Left renal pelvis (tissue), 4 donors: Measurements from ENCODE around the gene CHPF. TPM values are rescaled to one million over a fixed set of nuclear protein-coding genes. Genes with fewer than 3 reads are reported as not detected.
A peak's percentile ranks its signal among the peaks of the same experiment; 100 is the strongest.

Experiments
- DNase-seq, 4 donors: peaks; one replicate each; pipeline ENCODE4 v3.0.0-alpha.2; 2013; ENCODE audit warnings: low read depth in 4 of 4, low spot score in 3 of 4
- polyA plus RNA-seq, 4 donors: library from polyadenylated mRNA; unstranded; fragments of 120-200 nt; gene quantifications; one replicate each; pipeline ENCODE4 v1.2.1, GENCODE V29; 2013; ENCODE audit not compliant: insufficient read length in 4 of 4

CHPF gene, protein sequence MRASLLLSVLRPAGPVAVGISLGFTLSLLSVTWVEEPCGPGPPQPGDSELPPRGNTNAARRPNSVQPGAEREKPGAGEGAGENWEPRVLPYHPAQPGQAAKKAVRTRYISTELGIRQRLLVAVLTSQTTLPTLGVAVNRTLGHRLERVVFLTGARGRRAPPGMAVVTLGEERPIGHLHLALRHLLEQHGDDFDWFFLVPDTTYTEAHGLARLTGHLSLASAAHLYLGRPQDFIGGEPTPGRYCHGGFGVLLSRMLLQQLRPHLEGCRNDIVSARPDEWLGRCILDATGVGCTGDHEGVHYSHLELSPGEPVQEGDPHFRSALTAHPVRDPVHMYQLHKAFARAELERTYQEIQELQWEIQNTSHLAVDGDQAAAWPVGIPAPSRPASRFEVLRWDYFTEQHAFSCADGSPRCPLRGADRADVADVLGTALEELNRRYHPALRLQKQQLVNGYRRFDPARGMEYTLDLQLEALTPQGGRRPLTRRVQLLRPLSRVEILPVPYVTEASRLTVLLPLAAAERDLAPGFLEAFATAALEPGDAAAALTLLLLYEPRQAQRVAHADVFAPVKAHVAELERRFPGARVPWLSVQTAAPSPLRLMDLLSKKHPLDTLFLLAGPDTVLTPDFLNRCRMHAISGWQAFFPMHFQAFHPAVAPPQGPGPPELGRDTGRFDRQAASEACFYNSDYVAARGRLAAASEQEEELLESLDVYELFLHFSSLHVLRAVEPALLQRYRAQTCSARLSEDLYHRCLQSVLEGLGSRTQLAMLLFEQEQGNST
- 10 to 100 TPM; 27.4 to 75.8 (median 33.2) TPM for polyA plus RNA-seq

DNA sequence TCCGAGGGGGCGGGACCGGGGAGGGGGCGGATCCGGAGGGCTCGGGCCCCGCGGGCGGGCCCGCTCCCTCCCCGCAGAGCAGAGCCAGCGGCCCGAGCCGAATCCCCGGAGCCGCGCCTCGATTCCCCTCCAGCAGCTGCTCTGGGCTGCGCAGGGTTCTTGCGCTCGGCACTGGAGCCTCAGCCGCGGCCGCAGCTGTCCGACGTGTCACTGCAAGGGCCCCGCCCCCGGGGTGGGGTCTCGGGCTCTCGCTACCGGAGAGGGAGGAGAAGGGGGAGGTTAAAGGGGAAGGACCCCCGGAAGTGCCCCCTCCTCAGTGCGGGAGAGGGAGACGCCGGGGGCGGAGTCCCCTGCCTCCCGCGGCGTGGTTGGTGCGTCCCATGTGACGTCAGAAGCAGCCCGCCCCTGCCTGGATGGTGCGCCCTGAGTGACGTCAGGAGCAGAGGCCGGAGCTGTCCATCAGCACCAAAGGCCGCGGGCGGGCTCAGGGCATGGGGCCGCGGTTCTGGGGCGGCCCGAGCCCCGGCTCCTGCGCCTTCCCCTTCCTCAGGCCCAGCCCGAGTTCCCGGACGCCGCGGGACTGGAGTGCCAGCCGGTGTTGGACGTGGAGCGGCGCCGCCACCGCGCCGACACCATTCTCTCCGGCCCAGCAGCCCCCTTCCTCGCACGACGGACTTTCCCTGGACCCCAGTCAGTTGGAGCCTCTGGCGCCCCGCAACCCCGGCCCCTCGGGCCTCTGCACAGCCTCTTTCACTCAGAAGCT is at the start of gene CHPF, which contains the start of gene TMEM198:
CHPF (minus strand) TSS at position 214 of the 763 bp plus-strand sequence. CDS start 271 bp downstream, outside the sequence.
TMEM198 (plus strand) TSS at position 433 of the 763 bp plus-strand sequence. CDS start 700 bp downstream, outside the sequence.
- peak; percentile 94 to 98 (median 98) for DNase-seq

DNA sequence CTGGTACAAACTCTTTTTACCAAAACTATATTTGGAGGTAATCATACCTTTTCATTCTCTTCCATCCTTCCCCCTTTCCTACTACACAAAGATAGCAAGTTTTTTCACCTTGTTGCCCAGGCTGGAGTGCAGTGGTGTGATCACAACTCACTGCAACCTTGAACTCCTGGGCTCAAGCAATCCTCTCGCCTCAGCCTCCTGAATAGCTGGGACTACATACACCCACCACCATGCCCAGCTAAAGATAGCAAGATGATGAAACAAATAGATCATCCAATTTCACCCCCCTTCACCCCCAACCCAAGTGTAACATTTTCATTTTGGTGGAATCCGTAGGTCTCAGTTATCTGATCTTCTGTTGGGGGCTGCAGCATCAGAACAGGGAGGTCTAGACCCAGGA is 49.5 kb upstream of the CHPF start:
- no peak for DNase-seq

DNA sequence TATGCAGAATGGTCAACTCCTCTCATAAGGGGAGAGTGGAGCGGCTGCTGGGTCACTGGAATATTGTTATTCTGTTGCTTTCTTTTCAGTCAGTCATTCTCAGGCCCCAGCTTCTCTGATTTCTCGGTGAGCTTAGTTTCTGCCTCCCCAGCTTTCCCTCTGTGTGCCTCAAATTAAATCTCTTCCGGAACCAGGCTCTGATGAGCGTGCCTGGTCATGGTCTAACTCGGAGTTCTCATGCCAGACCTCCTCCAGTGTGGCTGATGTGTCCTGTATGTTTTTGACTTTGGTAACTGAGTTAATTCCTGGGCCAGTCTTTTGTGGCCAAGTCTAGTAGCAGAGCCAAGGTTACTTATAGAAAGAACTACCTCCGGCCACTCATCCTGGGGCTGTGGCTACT is 49.1 kb upstream of the CHPF start:
- no peak for DNase-seq

DNA sequence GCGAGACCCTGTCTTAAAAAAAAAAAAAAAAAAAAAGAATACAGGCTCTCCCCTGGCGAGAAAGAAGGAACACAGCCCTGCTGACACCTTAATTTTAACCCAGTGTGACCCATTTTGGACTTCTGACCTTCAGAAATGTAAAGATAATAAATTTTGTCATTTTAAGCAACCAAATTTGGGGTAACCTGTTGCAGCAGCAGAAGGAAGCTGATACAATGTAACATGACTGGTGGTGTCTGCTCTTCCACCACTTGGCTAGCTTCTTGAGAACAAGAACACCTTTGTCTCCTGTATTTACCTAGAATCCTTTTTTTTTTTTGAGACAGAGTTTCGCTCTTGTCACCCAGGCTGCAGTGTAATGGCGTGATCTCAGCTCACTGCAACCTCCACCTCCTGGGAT is 47.5 kb upstream of the CHPF start:
- no peak for DNase-seq

DNA sequence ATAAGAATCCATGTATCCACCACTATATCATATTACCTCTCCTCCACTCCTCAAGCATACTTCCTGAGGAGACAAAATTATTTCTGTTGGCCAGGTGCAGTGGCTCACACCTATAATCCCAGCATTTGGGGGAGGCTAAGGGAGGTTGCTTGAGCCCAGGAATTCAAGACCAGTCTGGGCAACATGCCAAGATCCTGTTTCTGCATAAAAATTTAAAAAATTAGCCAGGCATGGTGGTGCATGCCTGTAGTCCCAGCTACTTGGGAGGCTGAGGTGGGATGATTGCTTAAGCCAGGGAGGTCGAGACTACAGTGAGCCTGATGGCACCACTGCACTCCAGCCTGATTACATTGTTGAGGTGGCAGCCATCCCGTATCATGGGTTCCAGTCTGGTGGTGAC is 37.7 kb upstream of the CHPF start:
- no peak for DNase-seq

DNA sequence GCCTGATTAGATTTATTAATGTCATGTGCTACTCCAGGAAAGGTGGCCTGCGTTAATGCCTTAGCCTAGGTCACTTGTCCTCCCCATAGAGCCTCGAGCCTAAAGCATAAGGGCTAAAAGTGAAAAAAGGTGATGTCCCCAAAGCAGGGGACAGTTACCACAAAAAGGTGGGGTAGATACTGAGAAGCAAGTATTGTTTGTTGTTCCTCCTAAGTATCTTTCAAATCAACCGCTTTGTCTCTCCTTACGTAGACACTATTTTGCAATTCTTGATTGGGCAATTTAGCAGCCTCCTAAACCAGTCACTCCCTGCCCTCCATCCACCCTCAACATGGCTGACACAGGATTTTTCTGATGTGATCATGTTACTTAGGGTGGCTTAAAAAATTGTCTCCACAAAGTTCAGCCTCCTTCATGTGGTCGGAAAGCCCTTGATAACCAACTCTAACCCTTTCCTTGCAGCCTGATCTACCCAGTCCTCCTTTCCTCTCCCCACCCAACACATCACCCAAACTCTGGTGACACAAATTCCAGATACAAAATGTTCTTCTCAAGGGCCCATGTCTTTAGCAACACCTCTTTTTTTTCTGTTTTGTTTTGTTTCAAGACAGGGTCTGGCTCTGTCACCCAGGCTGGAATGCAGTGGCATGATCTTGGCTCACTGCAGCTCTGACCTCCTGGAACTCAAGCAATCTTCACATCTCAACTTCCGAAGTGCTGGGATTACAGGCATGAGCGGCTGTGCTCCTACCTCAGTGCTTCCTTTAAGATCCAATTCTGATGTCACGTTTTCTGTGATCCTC is 35.4 kb upstream of the CHPF start:
- DNase-seq = no peak

DNA sequence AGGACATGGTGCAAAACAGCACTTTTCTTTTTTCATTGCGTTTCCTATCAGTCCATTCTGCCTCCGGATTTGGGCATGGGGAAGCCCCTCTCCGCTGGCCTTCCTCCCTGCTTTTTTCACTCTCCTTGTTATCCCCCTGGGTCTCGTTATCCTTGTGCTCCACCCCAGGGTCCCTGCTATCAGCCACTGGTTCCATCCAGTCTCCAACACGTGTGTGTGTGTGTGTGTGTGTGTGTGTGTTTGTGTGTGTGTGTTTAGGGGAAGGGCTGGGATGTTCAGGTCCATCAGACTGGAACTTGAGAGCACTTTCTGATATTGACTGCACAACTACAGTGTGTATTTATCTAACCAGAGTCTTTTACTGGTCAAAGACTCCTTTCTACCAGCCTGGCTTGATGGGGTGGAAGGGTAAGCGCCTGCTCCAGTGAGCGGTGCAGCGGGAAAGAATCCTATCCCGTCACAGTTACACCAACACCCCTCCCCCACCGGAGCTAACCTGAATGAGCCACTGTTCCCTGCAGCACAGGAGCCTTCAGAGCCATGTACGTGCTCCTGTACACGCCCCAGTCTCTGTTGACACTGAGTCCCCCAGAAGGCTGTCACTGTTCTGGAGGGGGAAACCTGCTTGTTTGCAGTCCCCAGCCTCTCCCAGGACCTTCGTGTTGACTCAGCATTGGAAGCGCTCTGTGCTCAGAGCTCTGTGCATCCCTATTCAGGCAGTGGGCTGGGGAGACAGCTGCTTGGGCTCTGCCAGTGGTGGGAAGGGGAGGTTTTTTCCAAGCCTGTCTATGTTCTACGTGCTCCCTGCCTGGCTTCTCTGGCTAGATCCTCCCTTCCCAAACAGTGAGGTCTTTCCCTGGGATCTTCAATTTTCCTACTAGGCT is 33.1 kb upstream of the CHPF start:
- no peak for DNase-seq

DNA sequence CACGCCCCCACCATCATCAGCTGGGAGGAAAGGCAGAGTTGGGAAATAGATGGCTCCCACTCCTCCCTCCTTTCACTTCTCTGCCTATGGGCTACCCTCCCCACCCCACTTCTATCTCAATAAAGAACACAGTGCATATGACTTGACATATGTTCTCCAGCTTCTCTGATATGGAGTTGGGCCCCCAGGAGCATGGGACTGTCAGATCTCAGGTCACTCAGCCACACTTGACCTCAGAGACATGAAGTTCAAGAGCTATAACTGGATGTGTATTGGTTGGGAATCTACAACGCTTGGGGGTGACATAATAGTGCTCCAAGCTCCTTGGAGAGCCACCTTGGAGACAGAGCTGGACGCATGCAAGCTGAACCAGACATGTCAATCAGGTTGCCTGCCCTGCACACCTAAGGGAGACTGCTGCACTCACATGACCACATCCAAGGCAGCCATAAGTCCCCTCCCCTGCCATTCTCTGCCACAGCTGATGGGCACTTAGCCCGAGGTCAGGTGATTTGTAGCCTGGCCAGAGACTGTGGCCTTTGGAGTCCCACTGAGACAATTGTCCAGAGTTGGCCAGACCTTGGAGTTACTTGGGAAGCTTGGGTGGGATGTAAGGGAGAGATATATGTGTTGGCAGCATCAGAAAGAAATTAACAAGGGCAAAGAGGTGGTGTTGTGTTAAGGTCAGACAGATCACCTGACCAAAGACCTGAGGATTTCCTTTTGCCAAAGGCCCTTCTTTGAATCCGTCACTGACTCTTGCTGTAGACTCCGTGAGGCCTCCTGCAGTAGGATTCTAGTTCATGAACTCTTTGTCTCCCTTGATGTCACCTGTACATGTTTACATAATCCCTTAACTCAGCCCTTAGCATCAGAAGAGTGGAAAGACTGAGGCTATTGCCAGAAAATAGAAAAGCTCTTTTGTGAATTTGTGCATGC is 32.2 kb upstream of the CHPF start:
- DNase-seq = no peak

DNA sequence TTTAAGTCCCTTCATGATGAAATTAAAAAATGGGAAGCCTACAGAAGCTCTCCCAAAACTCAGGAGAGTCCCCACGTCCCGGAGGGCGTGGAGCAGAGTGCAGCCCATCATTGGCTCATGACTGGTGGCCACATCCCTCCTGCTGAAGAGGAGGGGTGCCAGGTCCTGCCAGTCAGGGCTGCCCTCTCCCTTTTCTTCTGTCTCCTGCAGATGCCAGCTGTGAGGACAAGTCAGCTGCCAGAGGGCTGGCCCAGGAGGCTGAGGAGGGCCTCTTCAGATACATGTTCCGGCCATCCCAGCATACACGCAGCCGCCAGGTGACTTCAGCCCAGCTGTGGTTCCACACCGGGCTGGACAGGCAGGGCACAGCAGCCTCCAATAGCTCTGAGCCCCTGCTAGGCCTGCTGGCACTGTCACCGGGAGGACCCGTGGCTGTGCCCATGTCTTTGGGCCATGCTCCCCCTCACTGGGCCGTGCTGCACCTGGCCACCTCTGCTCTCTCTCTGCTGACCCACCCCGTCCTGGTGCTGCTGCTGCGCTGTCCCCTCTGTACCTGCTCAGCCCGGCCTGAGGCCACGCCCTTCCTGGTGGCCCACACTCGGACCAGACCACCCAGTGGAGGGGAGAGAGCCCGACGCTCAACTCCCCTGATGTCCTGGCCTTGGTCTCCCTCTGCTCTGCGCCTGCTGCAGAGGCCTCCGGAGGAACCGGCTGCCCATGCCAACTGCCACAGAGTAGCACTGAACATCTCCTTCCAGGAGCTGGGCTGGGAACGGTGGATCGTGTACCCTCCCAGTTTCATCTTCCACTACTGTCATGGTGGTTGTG is 31.1 kb upstream of the CHPF start:
- no peak for DNase-seq

DNA sequence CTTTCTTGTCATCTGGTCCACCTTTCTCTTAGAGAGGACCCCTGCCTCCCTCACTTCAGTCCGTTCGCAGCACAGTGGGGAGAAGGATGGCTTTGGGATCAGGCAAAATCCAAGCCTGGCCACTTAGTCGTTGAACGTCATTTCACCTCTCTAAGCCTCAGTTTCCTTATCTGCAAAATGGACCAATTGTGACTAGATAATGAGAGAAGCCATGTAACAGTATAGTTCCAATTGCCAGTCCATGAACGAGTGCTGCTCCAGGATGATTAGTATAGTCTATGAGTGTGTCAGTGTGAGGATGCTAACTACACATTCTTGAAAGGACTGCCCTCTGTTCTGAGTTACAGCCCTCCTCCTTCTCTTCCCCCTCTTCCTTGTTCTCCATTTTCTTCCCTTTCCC is 29.6 kb upstream of the CHPF start:
- no peak for DNase-seq

DNA sequence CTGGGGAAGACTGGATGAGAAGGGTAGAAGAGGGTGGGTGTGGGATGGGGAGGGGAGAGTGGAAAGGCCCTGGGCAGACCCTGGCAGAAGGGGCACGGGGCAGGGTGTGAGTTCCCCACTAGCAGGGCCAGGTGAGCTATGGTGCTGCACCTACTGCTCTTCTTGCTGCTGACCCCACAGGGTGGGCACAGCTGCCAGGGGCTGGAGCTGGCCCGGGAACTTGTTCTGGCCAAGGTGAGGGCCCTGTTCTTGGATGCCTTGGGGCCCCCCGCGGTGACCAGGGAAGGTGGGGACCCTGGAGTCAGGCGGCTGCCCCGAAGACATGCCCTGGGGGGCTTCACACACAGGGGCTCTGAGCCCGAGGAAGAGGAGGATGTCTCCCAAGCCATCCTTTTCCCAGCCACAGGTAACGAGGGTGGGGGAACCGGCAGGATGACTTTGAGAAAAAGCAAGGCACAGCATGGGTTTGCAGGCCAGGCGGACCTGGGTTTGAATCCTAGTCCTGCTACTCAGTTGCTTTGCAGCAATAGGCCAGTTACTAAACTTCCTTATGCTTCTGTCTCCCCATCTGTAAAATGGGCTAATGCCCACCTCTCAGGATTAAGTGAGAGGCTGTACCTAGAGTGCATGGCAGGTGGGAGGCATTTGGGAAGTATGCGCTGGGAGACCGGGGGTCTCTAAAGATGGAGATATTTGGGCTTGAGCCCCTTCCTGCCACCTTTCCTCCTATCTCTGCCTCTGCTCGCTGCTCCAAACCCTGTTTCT is 28.8 kb upstream of the CHPF start, which contains the start of gene INHA:
INHA (plus strand) TSS at position 74 of the 765 bp plus-strand sequence; CDS start at position 139, 65 bp downstream.
- DNase-seq = no peak

DNA sequence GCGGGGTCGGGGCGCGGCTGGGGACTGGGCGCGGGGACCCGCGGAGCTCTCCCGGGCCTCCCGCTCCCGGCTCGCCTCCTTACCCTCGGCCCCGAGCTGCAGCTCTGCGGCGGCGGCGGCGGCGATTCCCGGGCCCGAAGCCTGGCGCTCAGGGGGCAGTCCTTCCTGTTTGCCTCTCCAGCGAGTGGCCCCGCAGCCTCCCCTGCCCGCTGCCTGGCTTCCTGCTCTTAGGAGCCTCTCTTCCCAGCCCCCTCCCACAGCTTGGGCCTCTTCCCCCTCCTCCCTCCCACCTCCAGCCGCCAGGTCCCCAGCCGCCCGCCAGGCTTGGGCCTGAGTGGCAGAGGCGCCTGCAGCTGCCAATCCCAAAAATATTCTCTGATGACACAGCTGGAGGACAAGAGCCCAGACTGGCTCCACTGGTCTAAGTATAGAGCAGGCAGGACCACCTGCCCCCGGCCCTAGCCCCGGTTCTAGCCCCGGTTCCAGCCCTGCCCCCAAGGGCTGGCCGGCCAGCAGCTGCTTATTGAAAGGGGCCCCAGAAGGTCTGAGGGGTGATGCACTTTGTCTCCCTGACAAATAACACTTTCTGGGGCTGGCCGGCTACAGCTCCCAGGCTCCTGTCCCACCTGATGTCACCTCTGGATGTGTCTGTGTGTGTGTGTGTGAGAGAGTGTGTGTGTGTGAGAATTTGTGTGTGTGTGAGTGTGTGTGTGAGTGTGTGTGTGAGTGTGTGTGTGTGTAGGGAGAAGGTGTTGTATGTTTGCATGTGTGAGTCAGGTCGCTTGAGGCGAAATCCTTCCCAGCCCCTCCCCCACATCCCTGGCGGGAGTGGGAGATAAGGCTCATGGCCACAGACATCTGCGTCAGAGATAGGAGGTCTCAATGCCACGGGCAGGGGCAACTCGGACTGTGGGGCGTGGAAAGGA is 28.0 kb upstream of the CHPF start, which contains the start of gene OBSL1:
OBSL1 (minus strand) TSS at position 229 of the 926 bp plus-strand sequence. CDS start 307 bp downstream, outside the sequence.
- DNase-seq = peak in 2 of 4 donors; percentile 66 to 83

DNA sequence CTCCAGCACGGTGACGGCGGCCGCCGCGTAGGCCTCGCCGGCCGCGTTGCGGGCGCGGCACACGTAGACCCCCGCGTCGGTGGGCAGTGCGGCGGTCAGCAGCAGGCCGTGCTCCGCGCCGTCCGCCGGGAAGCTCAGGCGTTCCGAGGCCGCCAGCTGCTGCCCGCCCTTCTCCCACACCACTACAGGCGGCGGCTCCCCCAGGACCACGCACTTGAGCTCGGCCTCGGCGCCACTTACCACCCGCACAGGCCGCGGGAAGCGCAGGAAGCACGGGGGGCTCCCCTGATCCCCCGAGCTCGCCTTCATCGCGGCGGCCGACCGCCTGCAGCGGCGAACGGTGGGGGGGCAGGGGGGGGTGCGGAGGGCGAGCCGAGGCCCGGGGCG is 27.3 kb upstream of the CHPF start:
- no peak for DNase-seq

DNA sequence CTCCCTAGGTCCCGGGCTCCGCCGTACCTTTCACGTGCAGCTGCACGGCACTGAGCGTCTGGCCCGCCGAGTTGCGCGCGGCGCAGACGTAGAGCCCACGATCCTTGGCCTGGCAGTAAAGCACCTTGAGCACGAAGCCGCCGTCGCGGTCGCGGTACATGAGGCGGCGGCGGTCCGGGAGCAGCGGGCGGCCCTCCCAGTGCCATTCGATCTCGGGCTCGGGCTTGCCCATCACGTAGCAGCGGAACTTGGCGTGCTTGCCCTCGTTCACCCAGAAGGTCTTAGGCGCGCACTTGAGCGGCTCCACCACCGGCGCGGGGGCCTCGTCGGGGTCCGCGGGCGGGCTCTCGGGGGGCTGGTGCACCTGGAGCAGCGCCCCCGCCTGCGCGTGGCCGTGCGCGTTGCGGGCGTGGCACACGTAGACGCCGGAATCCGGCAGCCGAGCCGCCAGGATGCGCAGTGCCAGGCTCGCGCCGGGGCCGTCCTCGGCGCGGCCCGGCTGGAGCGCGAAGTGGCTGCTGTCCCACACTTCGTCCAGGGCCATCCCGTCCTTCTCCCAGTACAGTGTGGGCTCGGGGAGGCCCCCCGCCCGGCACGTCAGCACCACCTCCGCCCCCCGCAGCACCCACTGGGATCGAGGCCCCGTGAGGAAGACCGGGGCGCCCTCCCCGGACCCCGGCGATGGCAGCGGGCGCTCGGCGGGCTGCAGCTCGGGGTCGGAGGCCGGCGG is 26.8 kb upstream of the CHPF start:
- DNase-seq = no peak
